ENCODE results near the gene ANKRD11.

ANKRD11 gene

DNA sequence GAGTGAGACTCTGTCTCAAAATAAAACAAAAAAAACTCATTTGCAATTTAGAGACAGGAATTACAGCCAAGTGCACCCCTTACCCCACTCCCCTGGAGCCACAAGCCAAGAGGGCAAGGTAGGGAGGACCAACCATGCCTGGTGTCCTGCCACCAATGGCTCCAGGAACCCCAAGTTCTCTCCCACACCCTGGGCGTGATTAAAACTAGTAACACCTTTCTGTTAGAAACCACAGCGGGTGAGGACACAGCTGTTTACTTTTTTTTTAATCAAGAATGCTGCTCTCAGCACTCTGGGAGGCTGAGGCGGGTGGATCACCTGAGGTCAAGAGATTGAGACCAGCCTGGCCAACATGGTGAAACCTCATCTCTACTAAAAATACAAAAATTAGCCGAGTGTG is 38.1 kb downstream of the ANKRD11 start:
- DNase-seq (ENCODE audit: insufficient read length, low spot score) (no peak), FAIRE-seq (no peak)

DNA sequence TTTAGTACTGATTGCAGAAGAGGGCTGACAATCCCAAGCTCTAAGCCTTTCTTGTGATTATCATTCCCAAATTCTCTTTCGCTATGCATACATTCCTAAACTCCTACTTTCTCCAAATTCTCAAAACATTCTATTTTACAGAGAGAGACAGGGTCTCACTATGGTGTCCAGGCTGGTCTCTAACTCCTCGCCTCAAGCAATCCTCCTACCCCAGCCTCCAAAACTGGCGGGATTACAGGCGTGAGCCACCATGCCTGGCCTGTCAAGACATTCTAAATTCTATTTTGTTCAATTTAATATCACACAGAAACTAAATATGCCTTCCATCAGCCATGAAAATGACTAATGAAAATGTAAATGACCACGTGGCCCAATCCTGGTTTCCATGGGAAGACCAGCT is 39.8 kb downstream of the ANKRD11 start:
- TF ChIP-seq, protein P1, sequence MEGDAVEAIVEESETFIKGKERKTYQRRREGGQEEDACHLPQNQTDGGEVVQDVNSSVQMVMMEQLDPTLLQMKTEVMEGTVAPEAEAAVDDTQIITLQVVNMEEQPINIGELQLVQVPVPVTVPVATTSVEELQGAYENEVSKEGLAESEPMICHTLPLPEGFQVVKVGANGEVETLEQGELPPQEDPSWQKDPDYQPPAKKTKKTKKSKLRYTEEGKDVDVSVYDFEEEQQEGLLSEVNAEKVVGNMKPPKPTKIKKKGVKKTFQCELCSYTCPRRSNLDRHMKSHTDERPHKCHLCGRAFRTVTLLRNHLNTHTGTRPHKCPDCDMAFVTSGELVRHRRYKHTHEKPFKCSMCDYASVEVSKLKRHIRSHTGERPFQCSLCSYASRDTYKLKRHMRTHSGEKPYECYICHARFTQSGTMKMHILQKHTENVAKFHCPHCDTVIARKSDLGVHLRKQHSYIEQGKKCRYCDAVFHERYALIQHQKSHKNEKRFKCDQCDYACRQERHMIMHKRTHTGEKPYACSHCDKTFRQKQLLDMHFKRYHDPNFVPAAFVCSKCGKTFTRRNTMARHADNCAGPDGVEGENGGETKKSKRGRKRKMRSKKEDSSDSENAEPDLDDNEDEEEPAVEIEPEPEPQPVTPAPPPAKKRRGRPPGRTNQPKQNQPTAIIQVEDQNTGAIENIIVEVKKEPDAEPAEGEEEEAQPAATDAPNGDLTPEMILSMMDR (IDR thresholded peaks at IDR 0.05; ENCODE audit: insufficient read depth, missing control alignments), result no peak
- FAIRE-seq (no peak), DNase-seq (ENCODE audit: insufficient read length, low spot score) (no peak)

More for the DNA sequence above, 38.1 kb downstream of the ANKRD11 start:
- TF ChIP-seq, protein P1 (IDR thresholded peaks at IDR 0.05; ENCODE audit: insufficient read depth, missing control alignments), result no peak

DNA sequence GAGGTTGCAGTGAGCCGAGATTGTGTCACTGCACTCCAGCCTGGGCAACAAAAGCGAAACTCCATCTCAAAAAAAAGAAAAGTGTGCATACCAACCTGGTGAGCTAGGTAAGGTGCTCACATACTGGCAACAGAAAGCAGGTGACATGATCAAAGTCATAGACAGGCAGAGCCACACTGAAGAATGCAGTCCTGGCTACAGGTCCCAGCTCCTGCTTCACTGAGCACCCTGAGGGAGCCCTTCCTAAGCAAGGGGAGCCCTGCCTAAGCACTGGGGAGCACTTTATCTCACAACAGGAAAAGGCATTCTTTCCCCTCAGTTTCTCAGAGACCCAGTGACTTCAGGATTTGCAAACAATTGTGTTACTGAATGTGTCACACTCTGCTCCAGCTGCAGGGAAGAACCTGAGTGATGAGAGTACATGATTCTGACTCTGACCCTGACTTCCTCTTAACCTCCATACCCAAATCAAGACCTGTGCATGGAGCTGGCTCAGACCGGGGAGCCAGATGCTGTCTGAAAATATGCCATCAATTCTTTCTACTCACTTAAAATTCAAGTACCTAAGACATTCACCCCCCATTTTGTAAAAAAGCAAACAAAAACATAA is 40.5 kb downstream of the ANKRD11 start:
- TF ChIP-seq, protein P1 (IDR thresholded peaks at IDR 0.05; ENCODE audit: insufficient read depth, missing control alignments), result no peak
- DNase-seq (ENCODE audit: insufficient read length, low spot score) (no peak), FAIRE-seq (no peak)

DNA sequence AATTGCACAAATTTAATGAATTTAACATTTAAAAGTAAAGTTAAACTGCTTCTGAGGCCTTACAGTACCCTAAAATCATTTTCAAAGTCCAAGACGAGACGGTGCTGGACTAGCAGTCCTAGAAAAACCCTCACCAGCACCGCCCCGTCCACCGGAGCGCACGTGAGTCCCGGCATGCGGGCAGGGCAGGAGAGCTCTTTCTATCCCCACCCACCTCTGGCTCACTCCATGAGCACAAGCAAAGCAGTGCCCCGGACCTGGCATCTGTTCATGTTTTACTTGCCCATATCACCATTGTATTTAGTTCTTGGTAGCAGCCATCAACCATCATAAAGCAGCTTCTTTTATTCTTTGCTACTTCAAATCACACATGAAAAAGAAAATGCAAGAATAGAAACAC is 41.7 kb downstream of the ANKRD11 start:
- DNase-seq (ENCODE audit: insufficient read length, low spot score) (no peak), FAIRE-seq (no peak)
- TF ChIP-seq, protein P1 (IDR thresholded peaks at IDR 0.05; ENCODE audit: insufficient read depth, missing control alignments), result no peak

DNA sequence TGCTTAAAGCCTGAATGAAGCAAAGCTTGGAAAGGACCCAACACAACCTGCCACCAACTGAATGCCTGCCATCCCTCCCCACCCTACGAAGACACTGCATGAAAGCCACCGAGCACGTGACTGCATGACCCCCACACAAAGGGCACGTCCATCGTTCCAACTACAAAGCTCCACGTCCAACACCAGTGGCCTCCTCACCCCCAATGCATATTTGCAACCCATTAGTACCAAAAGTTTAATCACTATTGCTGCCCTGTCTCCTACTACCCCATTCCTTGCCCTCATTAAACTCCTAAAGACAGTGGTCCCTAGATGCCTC is 43.4 kb downstream of the ANKRD11 start:
- TF ChIP-seq, protein P1 (IDR thresholded peaks at IDR 0.05; ENCODE audit: insufficient read depth, missing control alignments), result no peak
- DNase-seq (ENCODE audit: insufficient read length, low spot score) (no peak), FAIRE-seq (no peak)

DNA sequence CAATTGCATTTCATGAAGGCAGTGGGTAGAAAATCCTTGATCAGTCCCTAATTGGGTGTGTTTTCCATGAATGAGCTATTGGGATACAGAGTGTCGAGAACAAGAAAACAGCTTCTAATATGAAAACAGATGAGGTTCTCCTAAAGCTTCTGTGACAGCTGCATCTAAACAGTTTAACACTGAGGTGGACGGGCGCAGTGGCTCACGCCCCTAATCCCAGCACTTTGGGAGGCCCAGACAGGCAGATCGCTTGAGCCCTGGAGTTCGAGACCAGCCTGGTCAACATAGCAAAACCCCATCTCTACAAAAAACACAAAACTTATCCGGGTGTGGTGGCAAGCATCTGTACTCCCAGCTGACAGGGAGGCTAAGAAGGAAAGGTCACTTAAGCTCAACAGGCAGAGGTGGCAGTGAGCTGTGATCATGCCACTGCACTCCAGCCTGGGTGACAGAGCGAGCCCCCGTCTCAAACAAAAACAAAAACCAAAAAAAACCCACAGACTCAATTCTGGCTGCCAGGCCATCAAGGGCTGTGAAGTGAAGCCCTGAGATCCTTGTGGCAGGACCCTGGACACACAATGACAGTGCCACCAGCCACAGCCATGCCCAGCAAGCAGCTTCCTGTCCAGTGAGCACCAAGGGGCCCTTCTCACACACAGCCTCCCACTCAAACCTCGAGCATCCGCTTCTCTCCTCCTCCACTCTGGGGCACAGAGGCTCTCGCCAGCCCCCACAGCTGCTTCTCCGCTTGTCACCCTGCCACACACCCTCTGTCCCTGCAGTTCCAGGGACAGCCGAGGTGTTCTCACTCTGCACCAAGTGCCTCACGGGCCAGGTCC is 44.0 kb downstream of the ANKRD11 start:
- FAIRE-seq, result no peak
- no peak for DNase-seq (ENCODE audit: insufficient read length, low spot score)
- TF ChIP-seq, protein P1 (IDR thresholded peaks at IDR 0.05; ENCODE audit: insufficient read depth, missing control alignments), result no peak

DNA sequence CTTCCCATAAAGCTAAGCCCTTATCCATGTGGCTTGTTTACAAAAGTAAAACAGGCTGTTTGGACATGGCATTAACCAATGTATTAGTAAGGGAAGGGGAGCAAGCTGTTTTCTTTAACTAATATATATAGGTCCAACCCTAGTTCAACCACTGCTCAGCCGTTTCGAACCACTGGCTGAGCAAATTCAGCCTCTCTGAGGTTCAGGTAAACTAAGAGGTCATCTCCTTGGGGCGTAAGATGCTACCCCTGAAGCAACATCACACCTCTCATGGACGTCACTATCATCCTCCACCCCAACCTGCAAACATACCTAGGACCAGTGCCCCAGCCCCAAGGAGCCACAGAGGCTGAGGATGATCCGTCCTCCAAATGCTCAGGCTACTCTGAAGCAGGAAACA is 45.2 kb downstream of the ANKRD11 start:
- TF ChIP-seq, protein P1 (IDR thresholded peaks at IDR 0.05; ENCODE audit: insufficient read depth, missing control alignments), result no peak
- FAIRE-seq (no peak), DNase-seq (ENCODE audit: insufficient read length, low spot score) (no peak)

Measured in D721Med (cell line).